SH-SY5Y (cell line): Measurements from ENCODE around the gene CPED1.

Experiments
- GATA2 ChIP-seq: IDR thresholded peaks from 2 replicates; pipeline ENCODE4 v1.6.1; 2011; ENCODE audit warnings: mild to moderate bottlenecking, low read depth, low read length
- GATA3 ChIP-seq: IDR thresholded peaks from 2 replicates; pipeline ENCODE4 v1.6.1; 2011; ENCODE audit warnings: low read depth, mild to moderate bottlenecking, low read length, moderate library complexity

The CPED1 gene

GRCh38 chr7:121330053-121330833, 341.7 kb downstream of the CPED1 start:
- TF ChIP-seq GATA3 (no peak), GATA2 (no peak)

- TF ChIP-seq GATA2 (no peak), GATA3 (no peak)
These were observed 342.5 kb downstream of the CPED1 start for GRCh38 chr7:121331048-121331447.

DNA sequence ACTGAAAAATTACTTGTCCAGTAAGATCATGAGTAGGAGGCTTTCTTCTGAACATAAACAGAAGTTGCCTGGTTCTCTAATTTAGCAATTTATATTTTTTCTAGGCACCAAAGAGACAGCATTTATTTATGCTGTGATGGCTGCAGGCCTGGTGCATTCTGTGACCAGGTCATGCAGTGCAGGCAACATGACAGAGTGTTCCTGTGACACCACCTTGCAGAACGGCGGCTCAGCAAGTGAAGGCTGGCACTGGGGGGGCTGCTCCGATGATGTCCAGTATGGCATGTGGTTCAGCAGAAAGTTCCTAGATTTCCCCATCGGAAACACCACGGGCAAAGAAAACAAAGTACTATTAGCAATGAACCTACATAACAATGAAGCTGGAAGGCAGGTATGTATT, 343.1 kb downstream of the CPED1 start:
- TF ChIP-seq GATA3 (no peak), GATA2 (no peak)

DNA sequence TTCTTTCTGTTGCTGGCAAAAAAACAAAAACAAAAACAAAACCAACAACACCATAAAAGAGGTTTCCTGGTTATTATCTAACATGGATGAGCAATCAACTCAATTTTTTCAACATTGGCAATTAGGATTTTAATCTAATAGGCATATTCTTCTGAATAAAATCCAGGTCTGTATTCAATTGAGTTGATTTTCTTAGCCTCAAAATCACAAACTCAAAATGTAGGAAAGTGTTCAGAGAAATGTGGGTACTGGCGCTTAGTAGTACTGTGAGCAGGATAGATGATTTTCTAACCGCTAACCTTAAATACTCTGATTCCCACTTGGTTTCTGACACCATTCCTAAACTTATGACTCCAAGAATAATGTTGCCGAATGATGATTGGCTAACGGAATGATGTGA, 345.9 kb downstream of the CPED1 start:
- TF ChIP-seq GATA3, result no peak
- no peak for TF ChIP-seq GATA2

DNA sequence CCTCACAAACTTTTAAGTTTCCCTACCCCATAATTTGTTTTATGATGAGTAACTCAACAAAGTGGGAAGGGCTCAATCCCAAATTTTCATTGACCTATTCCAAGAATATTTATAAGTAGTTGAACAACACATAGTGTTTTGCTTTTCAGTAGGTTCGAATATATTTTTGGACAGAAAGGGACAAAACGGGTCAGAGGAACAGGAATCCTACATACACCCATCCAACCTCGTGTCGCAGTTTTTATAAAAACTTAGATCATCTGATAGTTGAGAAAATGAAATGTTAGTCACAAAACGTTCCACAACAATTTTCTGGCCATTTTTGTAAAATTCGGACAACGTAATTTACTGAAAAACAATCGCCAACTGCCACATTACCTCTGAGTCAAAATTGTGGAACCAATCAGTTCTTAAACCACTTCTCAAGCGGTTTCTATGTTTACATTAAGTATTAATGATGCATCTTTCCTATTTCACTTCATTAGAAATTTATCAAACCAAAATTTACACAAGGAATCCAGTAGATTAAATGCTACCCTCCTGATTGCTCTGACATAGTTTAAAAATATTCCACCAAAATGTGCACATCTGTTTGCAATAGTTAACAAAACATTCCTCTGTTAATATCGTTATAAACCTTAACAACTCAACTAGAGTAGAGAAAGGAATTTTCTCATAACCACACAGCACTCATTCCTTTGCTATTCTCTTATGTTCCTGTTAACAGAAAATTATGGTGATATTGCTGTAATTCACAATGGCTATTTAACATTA, 346.6 kb downstream of the CPED1 start:
- TF ChIP-seq GATA3 (no peak), GATA2 (no peak)

- TF ChIP-seq GATA2, result no peak
- TF ChIP-seq GATA3, result no peak
These were observed 348.1 kb downstream of the CPED1 start for GRCh38 chr7:121336579-121336978.

DNA sequence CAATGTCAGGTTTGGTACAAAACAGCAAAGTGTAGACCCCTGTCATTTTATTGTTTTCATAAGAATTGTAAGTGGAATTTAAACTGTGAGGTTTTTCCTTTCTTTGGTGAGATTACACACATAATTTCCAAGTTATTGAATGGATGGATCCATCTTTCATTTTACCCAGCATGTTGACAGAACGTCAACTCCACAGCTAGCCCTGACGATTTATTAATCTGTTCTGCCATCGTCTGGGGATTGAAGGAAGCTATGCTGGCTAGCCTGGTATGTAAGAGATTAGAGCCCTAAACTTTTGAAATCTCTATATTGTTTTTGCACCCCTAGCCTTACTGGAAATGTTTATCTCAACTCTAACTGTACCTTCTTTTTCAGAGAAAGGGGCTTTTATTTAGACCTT, 348.9 kb downstream of the CPED1 start:
- no peak for TF ChIP-seq GATA3
- no peak for TF ChIP-seq GATA2

- TF ChIP-seq GATA3, result no peak
- no peak for TF ChIP-seq GATA2
These were observed 350.6 kb downstream of the CPED1 start for GRCh38 chr7:121339082-121339481.

DNA sequence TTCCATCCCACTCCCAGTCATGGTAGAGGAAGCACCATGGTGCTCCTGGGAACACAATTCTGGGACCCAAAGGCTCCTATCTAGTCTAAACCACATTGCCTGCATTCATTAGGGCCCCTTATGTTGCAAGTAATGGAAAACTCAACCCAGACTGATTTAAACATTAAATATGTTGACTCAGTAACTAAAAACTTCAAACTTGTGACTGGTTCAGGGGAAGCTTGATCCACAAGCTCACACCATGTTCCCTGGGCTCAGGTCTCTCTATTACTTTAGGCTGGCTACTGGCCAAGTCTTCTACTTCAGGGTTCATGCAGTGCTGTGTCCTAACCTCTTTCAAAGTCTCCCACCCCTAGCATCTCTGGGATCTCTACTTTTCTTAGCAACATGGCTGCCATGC, 353.4 kb downstream of the CPED1 start:
- TF ChIP-seq GATA3, result no peak
- TF ChIP-seq GATA2, result no peak

DNA sequence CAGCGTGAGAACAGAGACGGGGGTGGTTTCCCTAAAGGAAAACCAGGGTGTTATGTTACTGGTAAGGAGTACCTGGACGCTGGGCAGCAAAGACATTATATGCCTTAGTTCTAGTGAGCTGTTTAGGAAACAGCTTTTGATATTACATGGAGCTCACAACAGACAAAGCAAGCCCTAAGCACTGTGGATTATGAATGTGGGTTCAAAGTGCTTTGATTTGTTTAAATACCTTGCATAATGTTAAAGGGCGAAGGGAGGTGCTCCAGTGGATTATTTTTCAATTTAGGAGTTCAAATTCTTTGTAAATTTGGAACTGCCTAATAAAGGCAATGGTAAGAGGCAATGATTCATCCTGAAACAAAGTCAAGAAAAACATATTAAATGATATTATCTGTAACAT, 354.1 kb downstream of the CPED1 start:
- TF ChIP-seq GATA2 (no peak), GATA3 (no peak)

DNA sequence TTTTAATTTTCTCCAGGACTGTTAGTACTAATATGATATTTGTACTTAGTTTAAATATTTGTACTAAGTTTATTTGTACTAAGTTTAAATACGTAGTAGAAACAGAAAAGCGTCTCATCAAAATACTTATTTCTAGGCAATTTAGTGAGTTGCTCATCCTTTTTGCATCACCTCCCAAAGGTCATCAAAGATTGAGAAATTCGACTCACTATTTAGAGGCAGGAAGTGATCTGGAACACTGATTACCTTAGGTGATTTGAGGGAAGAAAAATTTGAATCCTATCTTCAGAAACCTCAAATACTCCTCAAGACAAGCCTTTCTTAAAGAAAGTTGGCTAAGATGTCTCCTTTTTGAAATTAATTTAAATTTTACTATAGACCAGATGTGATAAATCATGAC, 354.8 kb downstream of the CPED1 start:
- no peak for TF ChIP-seq GATA3

GRCh38 chr7:121344093-121344492, 355.6 kb downstream of the CPED1 start:
- TF ChIP-seq GATA3, result no peak
- no peak for TF ChIP-seq GATA2

DNA sequence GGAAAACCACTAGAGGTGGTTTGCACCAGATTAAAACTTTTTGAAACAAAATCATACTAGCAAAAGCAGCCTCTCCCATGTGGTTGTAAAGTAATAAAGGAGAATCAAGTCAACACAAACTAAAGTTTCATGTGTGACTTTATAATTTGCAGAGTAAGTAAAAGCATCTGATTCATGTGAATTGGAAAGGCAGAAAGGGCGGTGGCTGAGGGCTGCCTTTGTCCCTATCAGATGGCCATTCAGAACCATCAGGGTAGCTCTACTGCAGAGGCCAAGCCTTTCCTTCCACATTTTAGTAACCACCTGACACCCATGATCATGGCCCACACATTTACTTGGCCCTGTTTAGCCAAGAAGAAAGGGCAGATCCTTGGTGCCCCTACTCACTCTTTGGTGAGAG, 356.0 kb downstream of the CPED1 start:
- TF ChIP-seq GATA3, result no peak
- no peak for TF ChIP-seq GATA2
